ENCODE data around the gene NTF3. TPM values are rescaled to one million over a fixed set of nuclear protein-coding genes. Genes with fewer than 3 reads are reported as not detected.
"Not testable (repeated sequence)": the region's sequence is repeated elsewhere in the genome, so short reads cannot be mapped to it uniquely, and the experiment has no call there.

The NTF3 gene
- total RNA-seq, 1 experiment from 2014 or later, result not detected

DNA sequence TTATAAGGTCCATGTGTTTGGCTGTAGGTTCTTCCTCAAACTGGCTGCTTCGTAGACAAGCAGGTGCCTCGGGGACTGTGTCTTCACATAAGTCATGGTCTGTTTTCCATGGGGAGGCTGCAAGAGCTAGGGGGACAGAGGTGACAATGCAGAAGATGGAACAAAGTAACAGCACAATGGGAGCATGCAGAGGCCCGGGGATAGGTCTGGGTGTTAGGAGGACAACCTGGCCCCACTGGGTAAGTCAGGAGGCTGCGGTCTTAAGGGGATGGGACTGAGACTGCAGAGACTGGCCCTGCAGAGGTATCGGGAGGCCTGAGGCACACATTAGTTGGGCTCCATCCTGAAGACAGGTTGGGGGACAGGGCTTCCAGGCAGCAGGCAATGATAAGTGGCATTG lies 88.9 kb downstream of the NTF3 start:
- DNase-seq (ENCODE audit: low spot score), result no peak
- in situ Hi-C loops (cut with HindIII; ENCODE audit: low sequenced_read_pairs), result no loop called here

DNA sequence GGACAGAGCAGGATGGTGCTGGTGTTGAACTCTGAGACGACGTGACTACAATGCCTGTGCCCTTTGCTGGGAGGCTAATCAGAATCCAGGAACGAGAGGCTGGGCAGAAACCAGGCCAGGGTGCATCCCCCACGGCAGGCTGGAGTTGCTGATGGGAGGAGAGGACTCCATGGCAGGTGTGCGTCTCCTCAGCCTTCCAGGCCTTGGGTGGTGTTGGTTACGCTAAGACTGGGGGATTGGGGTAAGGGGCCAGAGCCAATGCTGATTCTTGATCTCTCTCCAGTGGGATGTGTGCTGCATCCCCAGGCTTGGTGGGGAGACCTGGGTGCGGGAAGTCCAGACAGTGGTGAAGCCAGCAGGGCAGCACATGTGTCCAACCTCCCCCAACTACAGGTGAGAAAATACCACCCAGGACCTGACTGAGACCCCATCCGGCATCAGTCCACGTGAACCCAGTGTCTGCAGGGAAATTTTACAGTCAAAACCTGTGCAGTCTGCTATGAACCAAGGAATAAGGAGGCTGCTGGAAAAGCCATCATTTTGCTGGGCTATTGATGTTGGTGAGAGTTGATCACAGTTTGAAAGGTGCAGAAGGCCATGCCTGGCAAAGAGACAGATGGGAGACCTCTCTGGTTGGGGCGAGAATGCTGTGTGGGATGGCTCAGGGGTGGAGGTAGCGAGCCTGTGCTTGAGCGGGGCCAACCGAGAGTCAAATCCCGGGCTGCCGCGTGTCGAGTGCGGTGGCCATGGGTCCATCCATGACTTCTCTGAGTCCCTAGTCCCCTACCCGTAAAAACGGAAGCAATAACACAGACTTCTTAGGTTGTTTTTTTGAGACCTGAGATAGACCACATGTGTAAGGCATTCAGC lies 89.8 kb downstream of the NTF3 start:
- in situ Hi-C loops (cut with HindIII; ENCODE audit: low sequenced_read_pairs), result no loop called here
- no peak for DNase-seq (ENCODE audit: low spot score)

DNA sequence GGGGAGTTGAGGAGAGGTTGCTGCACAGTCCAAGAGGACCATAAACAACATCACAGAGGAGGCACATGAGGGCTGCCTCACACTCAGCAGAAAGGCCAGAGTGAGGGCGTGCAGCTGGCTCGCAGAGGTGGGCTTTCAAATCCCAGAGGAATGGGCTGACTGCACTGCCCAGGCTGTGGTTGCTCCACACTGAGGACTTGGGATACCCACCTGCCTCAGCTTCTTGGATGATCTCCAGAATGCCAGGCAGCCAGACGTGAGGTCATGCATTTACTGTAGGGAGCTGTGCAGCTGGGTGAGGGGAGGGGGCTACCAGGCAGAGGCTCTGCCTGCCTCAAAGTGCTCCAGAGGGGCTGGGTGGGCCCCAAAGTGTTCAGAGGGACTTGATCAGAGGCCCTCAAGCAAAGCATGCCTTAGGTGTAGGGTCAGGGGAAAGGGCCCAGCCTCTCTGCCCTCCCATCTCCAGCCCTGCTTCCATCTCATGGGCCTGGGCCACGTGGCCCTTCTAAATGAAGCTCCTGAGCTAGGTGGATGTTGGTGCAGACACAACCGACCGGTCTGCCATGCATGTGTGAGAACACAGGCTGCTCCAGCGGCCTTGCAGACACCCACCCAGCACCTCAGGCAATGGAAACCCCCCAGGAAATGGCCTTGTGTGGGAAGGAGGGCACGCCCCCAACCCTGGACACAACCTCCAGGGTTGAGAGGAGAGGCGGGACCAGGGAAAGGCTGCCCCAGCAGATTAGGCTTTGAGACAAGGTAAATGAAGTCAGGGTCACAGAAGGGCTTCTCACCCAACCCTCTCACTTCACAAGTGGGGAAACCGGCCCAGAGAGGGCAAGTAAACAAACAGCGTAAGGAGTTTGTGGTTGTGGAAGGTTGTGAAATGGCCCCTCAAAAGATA lies 90.8 kb downstream of the NTF3 start:
- in situ Hi-C loops (cut with HindIII; ENCODE audit: low sequenced_read_pairs), result no loop called here
- DNase-seq (ENCODE audit: low spot score), result no peak

DNA sequence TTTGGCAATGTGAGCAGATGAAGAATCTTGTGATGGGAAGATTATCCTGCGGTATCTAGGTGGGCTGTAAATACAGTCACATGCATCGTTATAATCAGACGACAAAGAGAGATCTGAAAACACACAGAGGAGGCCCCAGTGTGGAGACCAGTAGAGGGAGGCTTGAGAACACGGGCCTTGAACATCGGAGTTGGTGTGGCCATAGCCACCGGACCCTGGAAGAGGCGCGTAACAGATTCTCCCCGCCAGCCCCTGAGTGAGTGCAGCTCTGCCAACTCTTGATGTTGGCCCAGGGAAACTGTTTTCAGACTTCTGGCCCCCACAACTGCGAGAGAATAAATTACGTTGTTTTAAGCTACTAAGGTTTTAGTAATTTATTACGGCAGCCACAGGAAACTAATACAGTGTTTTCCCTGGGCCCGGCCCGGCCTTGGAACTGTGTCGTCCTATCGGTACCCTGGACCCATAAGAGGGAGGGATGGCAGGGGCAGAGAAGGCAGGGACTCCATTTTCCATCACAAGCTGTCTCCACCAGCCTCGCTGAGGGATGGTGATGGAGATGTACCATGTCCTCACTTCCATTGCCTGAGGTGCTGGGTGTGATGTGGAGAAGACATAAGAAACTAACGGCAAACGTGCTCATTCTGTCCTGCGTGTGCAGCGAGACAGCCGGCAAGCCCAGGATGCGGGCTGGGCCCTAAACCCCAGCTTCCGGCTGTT lies 91.6 kb downstream of the NTF3 start:
- no peak for DNase-seq (ENCODE audit: low spot score)
- in situ Hi-C loops (cut with HindIII; ENCODE audit: low sequenced_read_pairs), result no loop called here

DNA sequence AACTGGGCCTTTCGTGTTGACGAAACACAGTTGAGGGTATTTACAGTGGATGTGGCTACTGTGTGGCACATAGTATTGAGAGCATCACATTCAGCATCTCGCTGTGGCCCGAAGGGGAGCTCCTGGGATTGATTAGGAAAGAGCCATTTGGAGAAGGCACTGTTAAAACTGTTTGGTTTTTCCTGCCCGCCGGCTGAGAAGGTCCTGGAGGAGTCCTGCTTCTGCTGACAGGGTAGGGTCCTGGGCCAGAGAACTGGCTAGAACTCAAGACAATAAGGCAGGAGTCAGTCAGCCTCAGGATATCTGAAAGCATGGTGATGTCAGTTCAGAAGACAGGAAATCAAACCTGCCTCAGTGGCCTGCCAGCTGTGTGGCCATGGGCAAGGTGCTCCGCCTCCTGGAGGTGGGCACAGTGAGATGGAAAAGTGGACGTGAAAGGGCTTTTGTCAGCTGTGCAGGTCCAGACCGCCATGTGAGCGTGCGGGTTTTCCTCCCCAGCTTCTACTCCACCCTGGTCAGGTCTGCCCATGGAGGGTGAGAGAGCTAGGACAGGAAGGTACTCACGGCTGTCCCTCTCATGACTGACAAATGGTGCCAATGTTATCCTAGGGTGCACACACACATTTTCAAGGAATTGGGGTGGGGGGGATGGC lies 92.3 kb downstream of the NTF3 start:
- no peak for DNase-seq (ENCODE audit: low spot score)
- in situ Hi-C loops (cut with HindIII; ENCODE audit: low sequenced_read_pairs), result no loop called here

DNA sequence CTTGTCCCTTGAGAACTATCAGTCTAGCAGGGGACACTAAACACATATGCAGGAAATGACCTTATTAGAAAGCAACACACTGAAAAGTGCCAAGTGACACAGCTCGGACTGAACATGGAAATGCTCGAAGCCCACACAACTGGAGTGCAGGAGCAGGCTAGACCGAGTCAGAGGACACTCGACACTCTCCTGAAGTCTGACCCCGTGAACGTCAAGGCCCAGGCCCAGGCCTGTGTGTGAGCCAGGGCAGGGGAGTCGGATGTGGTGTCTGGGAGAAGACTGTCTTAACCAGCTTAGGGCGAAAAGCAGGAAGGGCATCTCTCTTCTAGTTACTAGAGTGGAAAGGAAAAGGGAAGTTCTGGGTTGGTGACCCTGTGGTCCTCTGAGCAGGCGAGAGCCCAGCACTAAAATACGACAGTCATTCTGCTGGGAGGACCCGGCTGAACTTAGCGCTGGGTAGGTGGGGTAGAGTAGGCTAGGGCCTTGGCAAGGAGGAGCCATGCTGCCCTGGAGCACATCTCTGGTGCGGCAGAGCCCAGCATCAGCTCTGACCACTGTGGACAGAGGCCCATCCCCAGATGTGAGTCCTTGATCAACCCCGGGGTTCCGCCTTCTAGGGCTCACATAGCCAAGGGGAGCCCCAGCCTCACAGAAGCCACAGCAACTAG lies 93.0 kb downstream of the NTF3 start:
- DNase-seq (ENCODE audit: low spot score), result no peak
- in situ Hi-C loops (cut with HindIII; ENCODE audit: low sequenced_read_pairs), result no loop called here

DNA sequence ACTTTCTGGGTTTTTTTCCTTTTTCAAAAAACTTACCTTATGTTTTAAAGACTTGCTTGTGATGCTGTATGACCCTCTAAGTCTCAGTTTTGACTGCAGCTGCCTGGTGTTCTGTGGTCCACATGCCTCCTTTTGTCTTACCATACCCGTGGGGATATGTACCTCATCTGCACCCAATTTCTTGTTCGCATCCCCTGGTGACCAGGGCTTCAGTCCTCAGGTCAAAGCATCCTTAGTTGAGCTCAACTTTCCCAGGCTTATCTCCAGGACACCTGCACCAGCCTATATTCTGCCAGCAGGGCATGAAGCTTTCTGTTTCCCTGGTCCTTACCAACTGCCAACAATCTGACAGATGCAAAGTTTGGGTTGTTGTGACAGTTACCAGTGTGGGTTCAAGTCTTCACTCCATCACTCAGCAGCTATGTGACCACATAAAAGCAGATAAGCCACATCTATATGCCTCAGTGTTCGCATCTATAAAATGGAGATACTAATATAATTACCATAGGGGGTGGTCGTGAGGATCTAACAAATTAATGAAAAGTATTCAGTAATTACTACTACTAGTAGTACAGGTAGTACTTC lies 94.0 kb downstream of the NTF3 start:
- in situ Hi-C loops (cut with HindIII; ENCODE audit: low sequenced_read_pairs), result no loop called here
- no peak for DNase-seq (ENCODE audit: low spot score)

DNA sequence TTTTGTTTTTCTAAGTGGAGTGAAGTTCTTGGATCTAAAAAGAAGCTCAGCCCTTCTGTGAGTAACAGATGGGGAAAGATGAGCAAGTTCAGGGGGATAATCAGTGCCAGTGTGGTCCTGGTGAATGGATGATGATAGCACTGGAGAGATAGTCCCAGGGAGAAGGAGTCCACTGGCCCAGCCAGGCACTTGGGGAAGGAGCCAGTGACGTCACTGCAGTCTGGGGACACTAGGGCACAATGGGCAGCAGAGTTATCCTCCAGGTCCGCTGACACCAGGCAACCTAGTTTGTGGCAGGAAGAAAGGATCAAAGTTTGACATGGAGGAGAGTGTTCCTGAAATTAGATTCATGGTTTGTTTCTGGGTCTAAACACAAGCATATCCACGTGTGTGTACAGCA lies 101.5 kb downstream of the NTF3 start:
- in situ Hi-C loops (cut with HindIII; ENCODE audit: low sequenced_read_pairs), result no loop called here
- no peak for DNase-seq (ENCODE audit: low spot score)

DNA sequence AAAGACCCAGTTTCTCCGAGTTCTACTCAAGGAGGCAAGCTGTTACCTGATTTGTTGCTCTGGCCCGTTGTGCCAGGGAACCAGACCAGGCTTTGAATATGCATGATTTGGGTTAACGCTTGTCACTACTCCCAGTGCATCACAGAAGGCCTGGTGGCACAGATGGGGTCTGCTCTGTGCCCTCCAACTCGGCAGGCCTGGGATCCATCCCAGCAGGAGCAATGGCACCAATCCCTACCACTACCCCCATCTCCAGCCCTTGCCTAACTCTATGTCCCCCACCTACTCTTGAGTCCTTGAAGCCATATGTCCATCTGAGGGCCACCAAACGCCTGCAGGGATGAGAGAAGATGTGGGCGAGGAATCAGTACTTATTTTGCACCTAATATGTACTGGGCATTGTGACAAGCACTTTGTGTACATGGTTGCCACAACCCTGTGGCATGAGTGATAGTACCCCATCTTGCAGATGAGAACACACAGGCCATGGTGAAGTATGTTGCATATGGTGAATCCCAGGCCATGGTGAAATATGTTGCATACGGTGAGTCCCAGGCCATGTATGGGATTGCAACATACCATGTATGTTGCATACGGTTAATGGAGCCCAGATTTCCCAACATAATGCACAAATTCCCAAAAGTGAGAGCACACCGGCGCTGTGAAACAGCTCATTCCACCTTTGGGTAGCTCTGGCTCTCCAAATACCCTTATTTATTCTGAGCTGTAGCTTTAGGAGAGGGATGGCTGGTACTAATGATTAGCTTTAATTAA lies 102.7 kb downstream of the NTF3 start:
- in situ Hi-C loops (cut with HindIII; ENCODE audit: low sequenced_read_pairs), result no loop called here
- no peak for DNase-seq (ENCODE audit: low spot score)

DNA sequence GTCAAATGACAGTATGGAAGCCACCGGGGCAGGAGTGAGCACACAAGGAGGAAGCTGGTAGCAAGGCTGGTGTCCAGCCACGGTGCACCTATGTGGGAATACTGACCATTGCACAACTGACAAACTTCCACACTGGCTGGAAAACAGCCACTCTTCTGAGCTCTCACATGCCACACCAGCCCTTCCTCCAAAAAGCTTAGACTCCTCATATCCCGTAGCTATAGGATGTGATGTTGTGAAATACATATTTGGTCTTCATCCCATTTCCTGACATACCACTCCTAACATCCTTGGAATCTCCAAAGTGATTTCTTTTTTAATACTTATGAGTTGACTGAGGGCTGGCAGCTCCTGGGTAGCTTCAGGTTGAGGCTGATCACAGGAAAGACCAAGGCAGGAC lies 103.6 kb downstream of the NTF3 start:
- in situ Hi-C loops (cut with HindIII; ENCODE audit: low sequenced_read_pairs), result no loop called here
- no peak for DNase-seq (ENCODE audit: low spot score)

DNA sequence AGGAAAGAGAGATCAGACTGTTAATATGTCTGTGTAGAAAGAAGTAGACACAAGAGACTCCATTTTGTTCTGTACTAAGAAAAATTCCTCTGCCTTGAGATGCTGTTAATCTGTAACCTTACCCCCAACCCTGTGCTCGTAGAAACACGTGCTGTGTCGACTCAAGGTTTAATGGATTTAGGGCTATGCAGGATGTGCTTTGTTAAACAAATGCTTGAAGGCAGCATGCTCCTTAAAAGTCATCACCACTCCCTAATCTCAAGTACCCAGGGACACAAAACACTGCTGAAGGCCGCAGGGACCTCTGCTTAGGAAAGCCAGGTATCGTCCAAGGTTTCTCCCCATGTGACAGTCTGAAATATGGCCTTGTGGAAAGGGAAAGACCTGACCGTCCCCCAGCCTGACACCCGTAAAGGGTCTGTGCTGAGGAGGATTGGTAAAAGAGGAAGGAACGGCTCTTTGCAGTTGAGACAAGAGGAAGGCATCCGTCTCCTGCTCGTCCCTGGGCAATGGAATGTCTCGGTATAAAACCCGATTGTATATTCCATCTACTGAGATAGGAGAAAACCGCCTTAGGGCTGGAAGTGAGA lies 105.2 kb downstream of the NTF3 start:
- in situ Hi-C loops (cut with HindIII; ENCODE audit: low sequenced_read_pairs); DNase-seq (ENCODE audit: low spot score): not testable (repeated sequence)

DNA sequence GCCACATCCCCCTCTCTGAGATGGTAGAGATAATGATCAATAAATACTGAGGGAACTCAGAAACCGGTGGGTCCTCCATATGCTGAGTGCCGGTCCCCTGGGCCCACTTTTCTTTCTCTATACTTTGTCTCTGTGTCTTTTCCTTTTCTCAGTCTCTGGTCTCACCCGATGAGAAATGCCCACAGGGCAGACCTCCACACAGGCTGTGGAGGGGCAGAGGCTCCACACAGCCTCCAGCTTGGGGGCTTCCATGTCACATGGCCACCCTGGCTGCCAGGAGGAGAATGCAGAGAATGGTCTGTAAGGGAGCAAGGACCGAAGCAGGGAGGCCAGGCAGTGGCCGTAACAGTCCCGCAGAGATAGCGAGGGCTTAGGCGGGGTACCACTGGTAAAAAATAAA lies 105.9 kb downstream of the NTF3 start:
- no peak for DNase-seq (ENCODE audit: low spot score)
- in situ Hi-C loops (cut with HindIII; ENCODE audit: low sequenced_read_pairs), result no loop called here

Data from G401 (cell line).